Measurements from ENCODE around the gene RAD23A.
"Not testable (repeated sequence)": the region's sequence is repeated elsewhere in the genome, so short reads cannot be mapped to it uniquely, and the experiment has no call there.

Gene RAD23A

GRCh38 chr19:12937927-12938778 is 7.5 kb upstream of the RAD23A start, which contains the start of gene CALR:
CALR (plus strand) TSS chr19:12938609; CDS start chr19:12938680, 71 bp downstream.
- peak; percentile 97 to 98 for DNase-seq

- no peak for DNase-seq
Observed at GRCh38 chr19:12938779-12939601, 6.7 kb upstream of the RAD23A start.

DNA sequence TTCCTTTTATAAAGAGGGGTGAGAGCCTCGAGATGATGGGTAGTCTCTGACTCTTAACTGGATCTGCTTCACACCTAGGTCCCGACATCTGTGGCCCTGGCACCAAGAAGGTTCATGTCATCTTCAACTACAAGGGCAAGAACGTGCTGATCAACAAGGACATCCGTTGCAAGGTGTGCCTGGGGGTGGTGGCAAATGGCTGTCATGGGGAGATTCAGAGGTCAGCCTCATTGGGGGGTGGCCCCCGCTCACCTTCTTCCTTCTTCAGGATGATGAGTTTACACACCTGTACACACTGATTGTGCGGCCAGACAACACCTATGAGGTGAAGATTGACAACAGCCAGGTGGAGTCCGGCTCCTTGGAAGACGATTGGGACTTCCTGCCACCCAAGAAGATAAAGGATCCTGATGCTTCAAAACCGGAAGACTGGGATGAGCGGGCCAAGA is 5.7 kb upstream of the RAD23A start:
- DNase-seq: no peak

DNA sequence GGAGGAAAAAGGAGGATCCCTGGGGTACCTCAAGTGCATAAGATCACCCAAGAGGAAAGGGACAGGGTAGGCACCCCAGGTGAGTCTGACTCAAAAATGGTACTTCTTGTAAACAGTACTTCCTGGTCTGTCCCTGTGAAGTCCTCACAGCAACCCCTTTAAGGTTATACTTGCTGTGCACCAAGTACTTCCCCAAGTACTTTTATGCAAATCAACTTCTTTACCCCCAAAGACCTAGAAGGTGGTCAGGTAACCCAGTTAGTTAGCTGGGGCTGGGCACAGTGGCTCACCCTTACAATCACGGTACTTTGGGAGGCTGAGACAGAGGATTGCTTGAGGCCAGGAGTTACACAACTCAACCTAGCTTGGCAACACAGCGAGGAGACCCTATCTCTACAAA is 4.8 kb upstream of the RAD23A start:
- DNase-seq: no peak

- no peak for DNase-seq
Observed at GRCh38 chr19:12943437-12944044, 2.1 kb upstream of the RAD23A start.

- no peak for DNase-seq
Observed at GRCh38 chr19:12944104-12944674, 1.5 kb upstream of the RAD23A start.

GRCh38 chr19:12946092-12946721 is 545 bp downstream of the RAD23A start:
- DNase-seq: no peak

DNA sequence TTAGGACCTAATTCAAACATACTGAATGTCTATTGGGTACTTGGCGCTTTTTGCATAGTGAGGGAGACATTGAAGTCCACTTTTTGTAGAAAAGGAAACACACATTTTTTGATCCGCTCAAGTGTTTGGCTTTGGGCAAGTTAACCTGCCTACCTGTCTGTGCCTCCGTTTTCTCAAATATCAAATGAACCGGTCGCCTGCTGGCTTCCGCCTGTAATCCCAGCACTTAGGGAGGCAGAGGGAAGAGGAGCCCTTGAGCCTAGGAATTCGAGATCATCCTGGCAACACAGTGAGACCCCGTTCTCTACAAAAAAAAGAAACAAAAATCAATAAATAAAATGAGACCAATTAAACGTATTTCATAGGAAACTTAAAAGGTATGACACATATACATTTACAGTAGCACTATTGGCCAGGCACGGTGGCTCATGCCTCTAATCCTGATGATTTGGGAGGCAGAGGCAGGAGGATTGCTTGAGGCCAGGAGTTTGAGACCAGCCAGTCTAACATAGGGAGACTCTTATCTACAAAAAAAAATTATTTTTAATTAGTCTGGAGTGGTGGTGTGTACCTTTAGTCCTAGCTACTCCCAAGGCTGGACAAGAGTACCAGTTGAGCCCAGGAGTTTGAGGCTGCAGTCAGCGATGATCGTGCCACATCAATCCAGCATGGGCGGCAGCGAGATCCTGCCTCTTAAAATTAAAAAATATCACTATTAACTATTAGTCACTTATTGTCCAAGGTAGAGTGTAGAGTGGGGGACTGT is 1.3 kb downstream of the RAD23A start:
- DNase-seq: no peak

- DNase-seq: no peak
Observed at GRCh38 chr19:12947702-12948611, 2.3 kb downstream of the RAD23A start.

DNA sequence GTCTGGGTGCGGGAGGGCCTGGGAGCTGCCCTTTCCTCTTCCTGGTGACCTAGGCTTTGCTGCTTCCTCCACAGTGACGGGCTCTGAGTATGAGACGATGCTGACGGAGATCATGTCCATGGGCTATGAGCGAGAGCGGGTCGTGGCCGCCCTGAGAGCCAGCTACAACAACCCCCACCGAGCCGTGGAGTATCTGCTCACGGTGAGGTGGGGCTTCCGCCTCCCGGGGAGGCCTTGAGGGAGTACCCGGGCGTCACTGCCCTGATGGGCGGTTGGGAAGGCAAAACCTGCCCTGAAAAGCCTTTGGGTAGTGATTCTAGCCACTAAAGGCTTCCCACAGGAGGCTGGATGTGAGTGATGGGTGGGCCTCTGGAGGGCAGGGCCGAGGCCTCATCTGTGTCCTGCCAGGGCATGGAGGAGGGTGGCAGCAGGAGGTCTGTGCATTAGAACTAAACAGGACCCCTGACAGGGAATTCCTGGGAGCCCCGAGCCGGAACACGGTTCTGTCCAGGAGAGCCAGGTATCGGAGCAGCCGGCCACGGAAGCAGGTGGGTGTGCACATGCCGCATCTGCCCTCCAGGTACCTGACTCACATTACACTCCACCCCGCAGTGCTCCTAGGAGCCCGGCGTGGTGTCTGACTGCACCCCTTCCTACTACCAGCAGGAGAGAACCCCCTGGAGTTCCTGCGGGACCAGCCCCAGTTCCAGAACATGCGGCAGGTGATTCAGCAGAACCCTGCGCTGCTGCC is 3.1 kb downstream of the RAD23A start:
- DNase-seq: no peak

GRCh38 chr19:12949363-12950283 is 4.0 kb downstream of the RAD23A start:
- no peak for DNase-seq

GRCh38 chr19:12952050-12952449 is 6.4 kb downstream of the RAD23A start:
- not testable (repeated sequence) for DNase-seq

DNA sequence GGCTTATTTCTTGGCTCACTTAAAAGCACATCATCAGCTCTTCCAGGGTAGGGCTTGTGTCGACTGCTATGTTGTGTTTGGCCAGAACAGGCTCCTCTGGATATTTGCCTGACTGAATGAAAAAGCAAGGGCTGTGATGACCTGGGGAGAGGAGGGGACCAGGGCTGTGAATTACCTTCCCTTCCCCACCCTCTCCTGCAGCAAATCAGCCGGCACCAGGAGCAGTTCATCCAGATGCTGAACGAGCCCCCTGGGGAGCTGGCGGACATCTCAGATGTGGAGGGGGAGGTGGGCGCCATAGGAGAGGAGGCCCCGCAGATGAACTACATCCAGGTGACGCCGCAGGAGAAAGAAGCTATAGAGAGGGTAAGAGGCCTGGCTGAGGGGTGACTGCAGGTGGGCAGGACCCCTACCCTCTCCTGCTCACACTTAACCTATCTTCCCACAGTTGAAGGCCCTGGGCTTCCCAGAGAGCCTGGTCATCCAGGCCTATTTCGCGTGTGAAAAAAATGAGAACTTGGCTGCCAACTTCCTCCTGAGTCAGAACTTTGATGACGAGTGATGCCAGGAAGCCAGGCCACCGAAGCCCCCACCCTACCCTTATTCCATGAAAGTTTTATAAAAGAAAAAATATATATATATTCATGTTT is 7.0 kb downstream of the RAD23A start:
- DNase-seq: no peak

DNA sequence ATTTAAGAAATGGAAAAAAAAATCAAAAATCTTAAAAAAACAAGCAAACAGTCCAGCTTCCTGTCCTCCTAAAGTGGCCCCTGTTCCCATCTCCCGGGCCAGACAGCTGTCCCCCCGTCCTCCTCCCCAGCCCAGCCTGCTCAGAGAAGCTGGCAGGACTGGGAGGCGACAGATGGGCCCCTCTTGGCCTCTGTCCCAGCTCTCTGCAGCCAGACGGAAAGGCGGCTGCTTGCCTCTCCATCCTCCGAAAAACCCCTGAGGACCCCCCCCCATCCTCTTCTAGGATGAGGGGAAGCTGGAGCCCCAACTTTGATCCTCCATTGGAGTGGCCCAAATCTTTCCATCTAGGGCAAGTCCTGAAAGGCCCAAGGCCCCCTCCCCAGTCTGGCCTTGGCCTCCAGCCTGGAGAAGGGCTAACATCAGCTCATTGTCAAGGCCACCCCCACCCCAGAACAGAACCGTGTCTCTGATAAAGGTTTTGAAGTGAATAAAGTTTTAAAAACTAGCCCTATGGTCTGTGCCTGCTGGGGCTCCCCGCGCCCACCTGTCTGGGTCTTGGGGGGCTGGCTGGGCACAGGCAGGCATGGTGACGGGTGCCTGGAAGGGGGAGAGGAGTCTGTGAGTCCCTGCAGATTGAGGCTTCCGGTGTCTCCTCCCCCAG is 7.6 kb downstream of the RAD23A start:
- DNase-seq: no peak

- no peak for DNase-seq
Observed at GRCh38 chr19:12953799-12954611, 8.3 kb downstream of the RAD23A start.

GRCh38 chr19:12954612-12954962 is 8.9 kb downstream of the RAD23A start:
- DNase-seq: no peak

DNA sequence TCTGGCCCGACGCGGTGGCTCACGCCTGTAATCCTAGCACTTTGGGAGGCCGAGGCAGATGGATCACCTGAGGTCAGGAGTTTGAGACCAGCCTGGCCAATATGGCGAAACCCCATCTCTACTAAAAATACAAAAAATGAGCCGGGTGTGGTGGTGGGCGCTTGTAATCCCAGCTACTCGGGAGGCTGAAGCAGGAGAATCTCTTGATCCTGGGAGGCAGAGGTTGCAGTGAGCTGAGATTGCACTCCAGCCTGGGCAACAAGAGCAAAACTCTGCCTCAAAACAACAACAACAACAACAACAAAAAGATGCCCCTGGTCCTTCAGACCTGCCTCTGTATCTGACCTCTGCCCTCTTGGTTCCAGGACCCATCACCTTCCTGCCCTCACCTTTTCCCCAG is 9.9 kb downstream of the RAD23A start:
- not testable (repeated sequence) for DNase-seq
